ENCODE results near the gene SLC1A4.

SLC1A4 gene

GRCh38 chr2:65027616-65028244, 38.5 kb downstream of the SLC1A4 start:
- no peak for TF ChIP-seq FOXP2 (optimal IDR thresholded peaks at IDR 0.05; ENCODE audit: borderline replicate concordance, extremely low read depth, extremely low read length, insufficient read depth)
- no peak for TF ChIP-seq POLR2AphosphoS5 (IDR thresholded peaks at IDR 0.05; ENCODE audit: low read depth, low read length)
- TF ChIP-seq SIN3A (IDR thresholded peaks at IDR 0.05; ENCODE audit: borderline replicate concordance, insufficient read depth, low read length): no peak
- no peak for TF ChIP-seq TAF1 (IDR thresholded peaks at IDR 0.05; ENCODE audit: borderline replicate concordance, insufficient read depth, low read length)
- TF ChIP-seq, protein P1, sequence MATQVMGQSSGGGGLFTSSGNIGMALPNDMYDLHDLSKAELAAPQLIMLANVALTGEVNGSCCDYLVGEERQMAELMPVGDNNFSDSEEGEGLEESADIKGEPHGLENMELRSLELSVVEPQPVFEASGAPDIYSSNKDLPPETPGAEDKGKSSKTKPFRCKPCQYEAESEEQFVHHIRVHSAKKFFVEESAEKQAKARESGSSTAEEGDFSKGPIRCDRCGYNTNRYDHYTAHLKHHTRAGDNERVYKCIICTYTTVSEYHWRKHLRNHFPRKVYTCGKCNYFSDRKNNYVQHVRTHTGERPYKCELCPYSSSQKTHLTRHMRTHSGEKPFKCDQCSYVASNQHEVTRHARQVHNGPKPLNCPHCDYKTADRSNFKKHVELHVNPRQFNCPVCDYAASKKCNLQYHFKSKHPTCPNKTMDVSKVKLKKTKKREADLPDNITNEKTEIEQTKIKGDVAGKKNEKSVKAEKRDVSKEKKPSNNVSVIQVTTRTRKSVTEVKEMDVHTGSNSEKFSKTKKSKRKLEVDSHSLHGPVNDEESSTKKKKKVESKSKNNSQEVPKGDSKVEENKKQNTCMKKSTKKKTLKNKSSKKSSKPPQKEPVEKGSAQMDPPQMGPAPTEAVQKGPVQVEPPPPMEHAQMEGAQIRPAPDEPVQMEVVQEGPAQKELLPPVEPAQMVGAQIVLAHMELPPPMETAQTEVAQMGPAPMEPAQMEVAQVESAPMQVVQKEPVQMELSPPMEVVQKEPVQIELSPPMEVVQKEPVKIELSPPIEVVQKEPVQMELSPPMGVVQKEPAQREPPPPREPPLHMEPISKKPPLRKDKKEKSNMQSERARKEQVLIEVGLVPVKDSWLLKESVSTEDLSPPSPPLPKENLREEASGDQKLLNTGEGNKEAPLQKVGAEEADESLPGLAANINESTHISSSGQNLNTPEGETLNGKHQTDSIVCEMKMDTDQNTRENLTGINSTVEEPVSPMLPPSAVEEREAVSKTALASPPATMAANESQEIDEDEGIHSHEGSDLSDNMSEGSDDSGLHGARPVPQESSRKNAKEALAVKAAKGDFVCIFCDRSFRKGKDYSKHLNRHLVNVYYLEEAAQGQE (IDR thresholded peaks at IDR 0.05; ENCODE audit: insufficient read depth in 1 of 2, low read depth in 2 of 2, low read length in 2 of 2): no peak

DNA sequence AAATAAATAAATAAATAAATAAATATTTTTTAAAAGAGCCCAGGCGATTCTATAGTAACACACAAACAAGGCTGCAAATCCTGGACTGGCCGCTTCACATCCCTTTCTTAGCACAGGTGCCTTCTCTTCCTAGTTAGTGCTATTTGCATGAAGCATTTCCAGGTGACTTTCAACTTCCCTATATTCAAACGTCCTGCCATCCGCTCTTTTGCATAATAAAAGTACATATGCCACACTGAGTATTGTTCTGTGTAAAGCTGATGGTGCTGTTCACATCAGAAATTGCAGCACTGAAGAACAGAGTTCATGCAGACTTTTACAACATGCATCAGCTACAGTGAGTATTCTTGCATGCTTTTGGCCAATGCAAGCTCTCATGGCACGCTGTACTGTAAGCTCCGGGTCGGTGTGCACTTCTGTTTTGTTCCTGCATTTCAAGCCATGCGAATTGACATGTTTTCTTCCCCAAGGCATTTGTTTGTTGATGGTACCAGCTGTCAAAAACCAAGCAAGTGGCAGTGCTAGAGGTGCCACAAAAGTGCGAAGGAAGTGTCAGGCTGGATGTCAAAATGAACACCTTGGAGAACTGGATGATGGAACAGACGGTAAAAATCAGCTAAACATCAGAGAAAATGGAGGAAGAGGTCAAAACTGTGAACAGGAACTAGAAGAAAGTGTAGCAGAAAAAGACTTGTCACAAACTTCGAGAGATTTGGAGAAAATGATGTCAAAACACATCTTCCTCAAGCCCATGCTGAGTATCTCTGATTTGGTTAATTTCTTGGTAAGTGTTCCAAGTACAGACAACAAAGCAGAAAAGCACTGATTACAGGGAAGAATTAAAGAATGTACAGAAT, 41.5 kb downstream of the SLC1A4 start:
- TF ChIP-seq TAF1 (IDR thresholded peaks at IDR 0.05; ENCODE audit: borderline replicate concordance, insufficient read depth, low read length): no peak
- TF ChIP-seq FOXP2 (optimal IDR thresholded peaks at IDR 0.05; ENCODE audit: borderline replicate concordance, extremely low read depth, extremely low read length, insufficient read depth): no peak
- TF ChIP-seq, protein P1 (IDR thresholded peaks at IDR 0.05; ENCODE audit: insufficient read depth in 1 of 2, low read depth in 2 of 2, low read length in 2 of 2): no peak

DNA sequence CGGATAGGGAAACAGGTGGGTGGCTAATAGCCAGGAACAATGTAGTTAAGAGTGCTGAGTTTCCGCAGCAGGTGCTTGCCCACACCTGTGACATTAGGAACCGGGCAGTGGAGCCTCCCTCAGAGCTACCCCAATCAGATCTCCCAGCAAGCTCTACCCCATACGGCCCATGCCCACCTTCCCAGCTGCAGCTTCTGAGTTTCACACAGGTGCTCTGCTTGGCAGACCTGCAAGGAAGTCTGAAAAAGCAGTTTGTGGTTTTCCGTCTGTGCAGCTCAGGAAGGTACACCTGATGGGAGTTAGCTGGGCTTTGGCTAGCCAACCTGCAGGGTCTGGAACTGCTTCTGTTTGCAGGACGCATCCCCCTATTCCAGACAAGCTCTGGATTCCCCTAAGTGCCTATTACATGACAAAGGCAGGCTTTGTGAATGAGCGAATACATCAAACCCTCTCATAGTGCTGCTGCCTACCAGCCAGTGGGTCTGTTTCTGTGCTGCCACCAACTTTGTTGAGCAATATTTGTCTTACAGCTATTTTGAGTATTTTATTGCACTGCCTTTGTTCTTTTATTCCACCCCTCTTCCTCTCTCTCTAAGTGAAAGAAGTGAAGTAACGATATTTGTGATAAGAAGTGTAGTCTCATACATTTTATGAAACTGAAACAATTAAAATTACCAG, 42.3 kb downstream of the SLC1A4 start:
- TF ChIP-seq TAF1 (IDR thresholded peaks at IDR 0.05; ENCODE audit: borderline replicate concordance, insufficient read depth, low read length) (no peak), POLR2AphosphoS5 (IDR thresholded peaks at IDR 0.05; ENCODE audit: low read depth, low read length) (no peak), FOXP2 (optimal IDR thresholded peaks at IDR 0.05; ENCODE audit: borderline replicate concordance, extremely low read depth, extremely low read length, insufficient read depth) (no peak), SIN3A (IDR thresholded peaks at IDR 0.05; ENCODE audit: borderline replicate concordance, insufficient read depth, low read length) (no peak)
- TF ChIP-seq, protein P1 (IDR thresholded peaks at IDR 0.05; ENCODE audit: insufficient read depth in 1 of 2, low read depth in 2 of 2, low read length in 2 of 2): no peak

GRCh38 chr2:65032019-65032975, 43.1 kb downstream of the SLC1A4 start:
- TF ChIP-seq FOXP2 (optimal IDR thresholded peaks at IDR 0.05; ENCODE audit: borderline replicate concordance, extremely low read depth, extremely low read length, insufficient read depth) (no peak), TAF1 (IDR thresholded peaks at IDR 0.05; ENCODE audit: borderline replicate concordance, insufficient read depth, low read length) (no peak), SIN3A (IDR thresholded peaks at IDR 0.05; ENCODE audit: borderline replicate concordance, insufficient read depth, low read length) (no peak), POLR2AphosphoS5 (IDR thresholded peaks at IDR 0.05; ENCODE audit: low read depth, low read length) (no peak)
- TF ChIP-seq, protein P1 (IDR thresholded peaks at IDR 0.05; ENCODE audit: insufficient read depth in 1 of 2, low read depth in 2 of 2, low read length in 2 of 2): no peak
